Activated CD4-positive, alpha-beta T cell treated with anti-CD3 and anti-CD28 coated beads, Interleukin-2, amount 10 ng/mL, durations not matched to agents 24 days and 14 days (primary cell): ENCODE data around the gene RMDN3. TPM values are rescaled to one million over a fixed set of nuclear protein-coding genes. Genes with fewer than 3 reads are reported as not detected.

ENCODE experiments used
- DNase-seq: peaks from one replicate; pipeline ENCODE4 v3.0.0; 2022
- H3K27ac Mint-ChIP-seq: one replicate; pipeline ENCODE4 v1.8.0; 2022; ENCODE audit warnings: mild to moderate bottlenecking, mixed read lengths
- H3K27me3 Mint-ChIP-seq: one replicate; pipeline ENCODE4 v1.8.0; 2022; ENCODE audit warnings: mixed read lengths
- H3K36me3 Mint-ChIP-seq: one replicate; pipeline ENCODE4 v1.8.0; 2022; ENCODE audit warnings: low read depth, mild to moderate bottlenecking, mixed read lengths
- H3K4me1 Mint-ChIP-seq: one replicate; pipeline ENCODE4 v1.8.0; 2021; ENCODE audit warnings: mixed read lengths
- H3K4me3 Mint-ChIP-seq: one replicate; pipeline ENCODE4 v1.8.0; 2022; ENCODE audit warnings: mild to moderate bottlenecking, moderate library complexity, mixed read lengths
- H3K9me3 Mint-ChIP-seq: one replicate; pipeline ENCODE4 v1.8.0; 2021; ENCODE audit warnings: mixed read lengths
- intact Hi-C: fragments of 100-400 bp; cut with micrococcal nuclease; formaldehyde crosslinking; loops from one replicate; pipeline ENCODE4 v1.15.1; 2023
- total RNA-seq: library from RNA; stranded (reverse); gene quantifications from 2 replicates; pipeline ENCODE4 v1.2.3, GENCODE V29; 2022

The RMDN3 gene
- total RNA-seq, 1 donor from 2014 or later, result 36.1 TPM

DNA sequence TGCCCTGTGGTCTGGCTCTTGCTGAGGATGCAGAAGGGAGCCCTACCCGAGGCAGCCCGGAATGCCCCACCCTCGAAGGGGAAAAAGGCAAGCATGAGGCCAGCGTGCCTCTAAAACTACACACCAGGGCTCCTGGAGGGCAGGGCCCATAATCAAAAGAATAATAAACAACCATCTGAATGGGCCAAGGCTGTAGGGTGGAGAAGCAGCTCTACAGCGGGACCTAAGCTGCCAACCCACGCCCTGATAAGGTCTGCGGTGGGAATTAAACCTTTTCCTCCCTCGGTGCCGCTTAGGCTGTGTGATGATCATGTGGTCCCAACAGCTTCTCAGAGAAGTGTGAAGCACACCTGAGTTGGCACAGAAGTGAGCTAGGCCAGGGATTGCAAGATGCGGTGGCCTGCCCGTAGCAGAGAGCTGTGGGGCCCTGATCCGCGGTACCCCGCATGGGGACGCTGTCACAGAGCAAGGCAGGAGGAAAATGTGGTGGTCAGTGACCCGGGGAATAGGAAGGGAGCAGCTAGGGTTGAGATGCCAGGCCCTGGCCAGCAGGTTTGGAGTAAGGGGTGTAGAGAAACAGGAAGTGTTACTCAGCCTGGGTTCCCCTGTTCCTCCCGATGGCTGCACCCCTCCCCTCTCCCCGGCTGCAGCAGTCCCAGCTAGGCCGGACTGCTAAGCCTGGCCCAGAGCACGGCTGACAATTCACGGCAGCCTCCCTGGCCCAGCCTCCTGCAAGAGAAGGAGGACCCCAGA is 13.6 kb upstream of the RMDN3 start:
- Mint-ChIP-seq H3K4me3 (peak overlapping the region; percentile 63), H3K4me1 (peaks cover 31% of the 10 kb centered on the region), H3K27me3 (no peaks in the 10 kb centered on the region), H3K9me3 (no peaks in the 10 kb centered on the region), H3K27ac (peak overlapping the region; percentile 83), H3K36me3 (peaks cover 17% of the 10 kb centered on the region)
- no peak for DNase-seq
- intact Hi-C loops, result loop anchor here (10.0 kb wide), 2 partner anchors 174 to 204 kb away; partner anchors contain the start of genes CCDC32, KNL1 and RPUSD2

DNA sequence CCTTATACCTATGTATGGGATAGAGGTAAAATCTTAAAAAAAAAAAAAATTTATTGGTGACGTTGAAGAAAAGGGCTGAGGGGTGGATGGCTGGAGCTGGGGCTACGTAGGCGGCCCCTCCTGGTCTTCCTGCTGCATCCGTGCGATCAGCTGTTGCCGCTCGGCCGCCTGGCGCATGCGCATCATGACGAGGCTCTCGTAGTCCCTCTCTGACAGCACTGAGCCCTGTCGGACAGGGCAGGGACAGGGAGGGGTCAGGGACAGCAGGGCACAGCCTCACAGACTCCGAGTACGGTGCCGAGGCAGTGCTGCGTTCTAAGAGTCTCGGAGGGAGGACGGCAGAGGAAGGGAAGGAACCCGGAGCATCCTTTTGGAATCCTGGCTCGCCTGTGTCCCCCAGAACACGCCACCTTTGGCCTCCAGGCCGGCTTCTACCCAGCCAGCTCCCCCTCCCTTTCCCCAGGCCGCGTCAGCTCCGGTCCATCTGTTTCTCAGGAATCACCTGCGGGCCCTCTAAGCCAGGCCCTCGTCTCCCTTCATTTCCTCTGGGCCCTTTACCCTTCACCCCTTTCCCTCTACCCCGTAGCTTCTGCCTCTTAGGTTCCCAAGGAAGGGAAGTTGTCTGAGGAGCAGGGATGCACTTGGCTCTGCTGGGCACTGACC is 12.9 kb upstream of the RMDN3 start:
- Mint-ChIP-seq H3K4me1 (peaks cover 36% of the 10 kb centered on the region), H3K27me3 (no peaks in the 10 kb centered on the region), H3K4me3 (no peak overlapping the region), H3K9me3 (no peaks in the 10 kb centered on the region), H3K27ac (no peak overlapping the region), H3K36me3 (peaks cover 14% of the 10 kb centered on the region)
- intact Hi-C loops, result loop anchor here (10.0 kb wide), 2 partner anchors 173 to 203 kb away; partner anchors contain the start of genes CCDC32, KNL1 and RPUSD2
- DNase-seq, result no peak

DNA sequence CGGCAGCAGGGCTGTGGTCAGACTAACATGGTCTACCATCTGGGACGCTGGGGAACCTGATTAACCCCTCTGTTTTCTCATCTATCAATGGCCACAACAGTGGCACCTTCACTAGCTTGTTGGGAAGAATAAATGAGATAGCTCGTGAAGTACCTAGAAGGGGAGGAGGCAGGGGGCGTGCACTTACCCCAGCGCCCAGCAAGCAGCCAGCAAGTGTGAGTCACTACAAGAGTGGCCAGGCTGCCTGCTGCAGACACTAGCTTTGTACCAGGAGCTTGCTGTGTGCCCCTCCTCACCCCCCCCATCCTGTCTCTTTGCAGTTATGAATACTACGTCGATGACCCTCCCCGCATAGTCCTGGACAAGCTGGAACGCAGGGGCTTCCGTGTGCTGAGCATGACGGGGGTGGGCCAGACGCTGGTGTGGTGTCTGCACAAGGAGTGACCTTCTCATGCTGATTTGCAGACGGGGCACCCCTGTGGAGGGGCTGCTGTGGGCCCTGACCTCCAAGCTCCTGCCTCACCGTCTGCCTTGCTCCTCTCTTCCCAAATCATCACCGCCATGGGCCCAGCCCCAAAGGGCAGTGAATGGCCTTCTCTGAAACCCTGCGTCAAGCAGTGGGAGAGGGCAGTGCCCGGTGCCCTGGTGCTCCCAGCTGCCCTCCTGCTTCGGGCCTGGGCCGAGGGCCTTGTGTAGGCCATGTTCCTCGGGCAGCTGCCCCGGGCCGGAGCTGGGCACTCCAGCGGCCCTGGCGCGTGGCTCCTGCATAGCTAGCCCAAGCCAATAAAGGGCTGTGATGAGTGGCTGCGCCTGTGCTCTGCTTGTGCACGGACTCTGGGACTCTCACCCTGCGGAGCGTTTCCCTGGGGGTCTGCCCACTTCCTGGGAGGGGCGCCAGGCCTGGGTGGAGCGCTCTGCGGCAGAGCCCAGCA is 12.1 kb upstream of the RMDN3 start:
- Mint-ChIP-seq H3K4me1 (peaks cover 37% of the 10 kb centered on the region), H3K36me3 (peaks cover 12% of the 10 kb centered on the region), H3K27me3 (no peaks in the 10 kb centered on the region), H3K27ac (no peak overlapping the region), H3K4me3 (no peak overlapping the region), H3K9me3 (no peaks in the 10 kb centered on the region)
- no peak for DNase-seq
- intact Hi-C loops, result loop anchor here (10.0 kb wide), 2 partner anchors 172 to 202 kb away; partner anchors contain the start of genes CCDC32, KNL1 and RPUSD2

DNA sequence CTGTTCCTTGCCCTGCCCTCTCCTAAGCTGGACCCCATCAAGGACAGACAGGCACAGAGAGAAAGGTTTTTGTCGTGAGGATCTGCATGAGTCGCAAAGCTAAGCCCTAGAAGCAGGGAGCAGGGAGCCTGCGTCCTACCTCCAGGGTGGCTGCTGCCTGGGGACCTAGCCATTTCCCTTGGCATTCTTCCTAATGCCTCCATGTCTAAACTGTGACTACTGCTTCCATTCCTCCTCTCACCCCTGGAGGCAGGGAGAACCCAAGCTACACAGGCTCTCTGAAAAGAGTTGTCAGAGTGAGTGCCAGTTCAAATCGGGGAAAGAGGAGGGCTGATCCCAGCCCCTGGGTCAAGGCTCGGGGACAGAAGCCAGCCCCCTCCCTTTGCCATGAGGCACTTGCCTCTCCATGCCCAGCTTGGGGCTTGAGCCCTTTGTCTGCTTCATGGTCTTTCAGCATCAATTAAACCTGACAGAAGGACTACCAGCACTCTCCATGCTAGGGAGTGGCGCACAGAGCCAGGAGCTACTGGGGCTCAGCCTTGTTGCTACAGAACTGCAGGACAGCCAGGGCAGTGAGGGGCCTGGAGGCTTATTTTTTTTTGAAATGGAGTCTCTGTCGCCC is 11.3 kb upstream of the RMDN3 start:
- no peak overlapping the region for H3K4me3 Mint-ChIP-seq
- intact Hi-C loops, result loop anchor here (10.0 kb wide), 2 partner anchors 172 to 202 kb away; partner anchors contain the start of genes CCDC32, KNL1 and RPUSD2

DNA sequence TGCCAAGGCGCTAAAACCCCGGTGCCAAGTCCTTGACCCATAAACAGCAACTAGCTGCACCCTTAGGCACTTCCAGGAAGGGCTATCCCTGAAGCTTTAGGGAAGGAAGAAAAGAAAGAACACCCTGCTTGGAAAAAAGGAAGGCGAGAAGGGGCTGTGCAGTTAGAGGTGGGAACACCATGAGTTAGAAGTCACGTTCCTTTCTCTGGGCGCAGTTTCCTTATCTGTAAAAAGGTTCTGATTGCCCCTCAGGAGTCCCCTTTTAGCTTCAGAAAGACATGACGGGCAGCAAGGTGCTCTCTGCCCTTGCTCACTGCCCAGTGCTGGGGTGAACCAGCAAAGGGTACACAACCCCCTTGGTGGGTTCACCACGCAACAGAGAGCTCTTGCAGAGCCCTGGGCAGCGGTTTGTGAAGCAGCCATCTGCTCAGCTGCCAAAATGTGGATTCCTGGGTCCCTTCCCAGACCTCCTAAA is 9.6 kb upstream of the RMDN3 start:
- Mint-ChIP-seq H3K36me3 (peaks cover 9% of the 10 kb centered on the region), H3K4me3 (peak overlapping the region; percentile 76), H3K27ac (peak overlapping the region; percentile 89), H3K9me3 (no peaks in the 10 kb centered on the region), H3K27me3 (peaks cover 2% of the 10 kb centered on the region), H3K4me1 (peaks cover 32% of the 10 kb centered on the region)
- intact Hi-C loops, result loop anchor here (1.0 to 10.0 kb wide), 5 partner anchors 9 to 200 kb away; partner anchors contain the start of genes CCDC32, KNL1, RAD51 and RMDN3
- DNase-seq, result peak; percentile 65

More for the DNA sequence above, 11.3 kb upstream of the RMDN3 start:
- Mint-ChIP-seq H3K4me1 (peaks cover 37% of the 10 kb centered on the region), H3K27me3 (no peaks in the 10 kb centered on the region), H3K27ac (no peak overlapping the region), H3K9me3 (no peaks in the 10 kb centered on the region), H3K36me3 (peaks cover 11% of the 10 kb centered on the region)
- DNase-seq, result no peak

GRCh38 chr15:40763801-40764628 is 9.0 kb upstream of the RMDN3 start, which contains the start of gene GCHFR:
GCHFR (plus strand) TSS chr15:40764068; CDS start chr15:40764181, 113 bp downstream.
- no peaks in the 10 kb centered on the region for H3K9me3 Mint-ChIP-seq
- peak within 1 kb of the TSS; percentile 76 for H3K4me3 Mint-ChIP-seq
- intact Hi-C loops, result loop anchor here (1.0 to 10.0 kb wide), 5 partner anchors 9 to 199 kb away; partner anchors contain the start of genes CCDC32, KNL1, RAD51 and RMDN3
- DNase-seq, result peak; percentile 94
- peak within 1 kb of the TSS; percentile 89 for H3K27ac Mint-ChIP-seq
- peaks cover 6% of the 10 kb centered on the region for H3K36me3 Mint-ChIP-seq
- peaks cover 2% of the 10 kb centered on the region for H3K27me3 Mint-ChIP-seq
- peaks cover 27% of the 10 kb centered on the region for H3K4me1 Mint-ChIP-seq

GRCh38 chr15:40762919-40763800 is 8.1 kb upstream of the RMDN3 start:
- H3K9me3 Mint-ChIP-seq, result no peaks in the 10 kb centered on the region
- peaks cover 4% of the 10 kb centered on the region for H3K36me3 Mint-ChIP-seq
- H3K4me3 Mint-ChIP-seq, result peak overlapping the region; percentile 76
- peak; percentile 81 for DNase-seq
- peak overlapping the region; percentile 89 for H3K27ac Mint-ChIP-seq
- intact Hi-C loops, result loop anchor here (5.0 to 10.0 kb wide), 3 partner anchors 129 to 198 kb away; partner anchors contain the start of genes CCDC32, KNL1, RPUSD2 and VPS18
- peaks cover 22% of the 10 kb centered on the region for H3K4me1 Mint-ChIP-seq
- H3K27me3 Mint-ChIP-seq, result peaks cover 2% of the 10 kb centered on the region

DNA sequence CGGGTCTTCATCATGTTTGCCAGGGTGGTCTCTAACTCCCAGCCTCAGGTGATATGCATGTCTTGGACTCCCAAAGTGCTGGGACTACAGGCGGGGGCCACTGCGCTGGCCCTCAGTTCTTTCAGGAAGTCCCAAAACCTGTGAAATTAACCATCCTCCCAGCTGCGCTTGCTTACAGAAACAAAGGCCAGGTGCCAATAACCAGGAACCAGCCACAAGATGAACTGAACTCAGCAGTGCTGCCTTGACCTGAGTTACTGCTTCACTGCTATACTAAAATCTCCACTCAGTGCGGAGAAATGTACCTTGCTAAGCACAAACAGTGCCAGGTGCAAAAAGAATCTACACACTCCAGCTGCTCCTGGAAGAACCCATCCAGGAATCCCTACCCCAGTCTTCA is 4.9 kb upstream of the RMDN3 start:
- peaks cover 24% of the 10 kb centered on the region for H3K4me1 Mint-ChIP-seq
- peaks cover 2% of the 10 kb centered on the region for H3K27me3 Mint-ChIP-seq
- H3K9me3 Mint-ChIP-seq, result no peaks in the 10 kb centered on the region
- no peak for DNase-seq
- no peaks in the 10 kb centered on the region for H3K36me3 Mint-ChIP-seq
- H3K27ac Mint-ChIP-seq, result no peak overlapping the region
- no peak overlapping the region for H3K4me3 Mint-ChIP-seq
- intact Hi-C loops, result loop anchor here (5.0 to 10.0 kb wide), 4 partner anchors 83 to 195 kb away; partner anchors contain the start of genes CCDC32, KNL1, RPUSD2 and VPS18

DNA sequence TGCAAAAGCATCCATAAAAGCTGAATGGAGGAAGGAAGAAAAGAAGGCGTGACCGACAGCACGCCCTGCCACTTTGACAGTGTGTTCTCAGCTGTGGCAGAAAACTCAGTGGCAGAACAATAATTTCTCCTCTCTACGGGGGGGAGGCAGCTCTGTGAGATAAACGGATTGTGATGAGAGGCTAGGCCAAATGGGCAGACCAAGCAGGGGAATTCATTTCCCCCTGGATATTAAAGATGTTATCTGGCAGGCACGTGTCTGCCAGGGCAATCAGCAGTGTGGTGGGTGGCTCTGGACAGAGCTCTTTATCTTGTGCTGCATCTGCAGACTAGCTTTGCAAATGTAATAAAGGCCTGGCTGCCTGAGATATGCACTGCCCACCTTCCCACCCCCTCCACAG is 1.9 kb upstream of the RMDN3 start:
- H3K9me3 Mint-ChIP-seq, result no peaks in the 10 kb centered on the region
- H3K27ac Mint-ChIP-seq, result peak overlapping the region; percentile 1
- peaks cover 35% of the 10 kb centered on the region for H3K4me1 Mint-ChIP-seq
- no peak for DNase-seq
- peaks cover 12% of the 10 kb centered on the region for H3K36me3 Mint-ChIP-seq
- peak overlapping the region; percentile 10 for H3K4me3 Mint-ChIP-seq
- intact Hi-C loops, result loop anchor here (5.0 kb wide), 1 partner anchor 80 kb away; no protein-coding TSS in a partner anchor
- H3K27me3 Mint-ChIP-seq, result peaks cover 2% of the 10 kb centered on the region

DNA sequence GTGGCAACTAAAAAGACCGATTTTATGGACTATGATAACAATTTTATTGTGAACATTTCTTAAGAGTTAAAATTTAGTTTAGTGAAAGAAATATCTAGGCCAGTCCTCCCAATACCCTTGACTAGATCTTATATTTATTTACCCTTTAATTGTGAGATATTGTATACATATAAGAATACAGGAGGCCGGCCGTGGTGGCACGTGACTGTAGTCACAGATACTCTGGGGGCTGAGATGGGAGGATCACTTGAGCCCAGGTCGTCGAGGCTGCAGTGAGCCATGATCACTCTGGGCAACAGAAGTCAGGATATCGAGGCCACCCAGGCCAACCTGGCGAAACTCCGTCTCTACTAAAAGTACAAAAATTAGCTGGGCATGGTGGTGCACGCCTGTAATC is 756 bp upstream of the RMDN3 start:
- DNase-seq, result no peak
- intact Hi-C loops, result loop anchor here (1.0 to 5.0 kb wide), 5 partner anchors 8 to 79 kb away; partner anchors contain the start of genes DNAJC17, GCHFR and ZFYVE19
- Mint-ChIP-seq H3K4me3 (peak overlapping the region; percentile 98), H3K36me3 (peaks cover 19% of the 10 kb centered on the region), H3K9me3 (no peaks in the 10 kb centered on the region), H3K4me1 (peaks cover 40% of the 10 kb centered on the region), H3K27ac (peak overlapping the region; percentile 98), H3K27me3 (peaks cover 2% of the 10 kb centered on the region)

GRCh38 chr15:40754574-40754882 is 526 bp downstream of the RMDN3 start:
- H3K9me3 Mint-ChIP-seq, result no peaks in the 10 kb centered on the region
- H3K4me1 Mint-ChIP-seq, result peaks cover 38% of the 10 kb centered on the region
- peak; percentile 76 for DNase-seq
- peak overlapping the region; percentile 98 for H3K4me3 Mint-ChIP-seq
- H3K27me3 Mint-ChIP-seq, result no peaks in the 10 kb centered on the region
- H3K27ac Mint-ChIP-seq, result peak overlapping the region; percentile 98
- H3K36me3 Mint-ChIP-seq, result peaks cover 24% of the 10 kb centered on the region
- intact Hi-C loops, result no loop called here
